Kidney epithelial cell (primary cell): ENCODE results near the gene FSTL3. TPM values are rescaled to one million over a fixed set of nuclear protein-coding genes. Genes with fewer than 3 reads are reported as not detected.
"Not testable (repeated sequence)": the region's sequence is repeated elsewhere in the genome, so short reads cannot be mapped to it uniquely, and the experiment has no call there.

Experiments
- DNase-seq: peaks from one replicate; pipeline ENCODE4 v3.0.0-alpha.2; 2010; ENCODE audit warnings: low read depth
- H3K27me3 ChIP-seq: 2 replicates; pipeline ENCODE4 v1.6.0; 2011; ENCODE audit warnings: low read length; ENCODE audit not compliant: control insufficient read depth, insufficient read depth
- H3K36me3 ChIP-seq: 2 replicates; pipeline ENCODE4 v1.5.1; 2011; ENCODE audit warnings: low read length; ENCODE audit not compliant: control insufficient read depth, insufficient read depth
- H3K4me3 ChIP-seq: 2 replicates; pipeline ENCODE4 v1.5.1; 2011; ENCODE audit warnings: low read depth, mild to moderate bottlenecking, control low read depth, low read length
- total RNA-seq: library from RNA; depleted of rRNA; stranded (reverse); fragments of >200 nt; gene quantifications from 2 replicates; pipeline ENCODE4 v1.2.3, GENCODE V29; 2015
- TF ChIP-seq, protein P1 (sequence below): IDR thresholded peaks from 2 replicates; pipeline ENCODE4 v1.5.1; 2011; ENCODE audit warnings: mild to moderate bottlenecking, moderate library complexity, low read length, control low read depth, inconsistent platforms; ENCODE audit not compliant: insufficient read depth, poor library complexity, severe bottlenecking

FSTL3 gene
- total RNA-seq, 1 donor from 2014 or later = 378 TPM

DNA sequence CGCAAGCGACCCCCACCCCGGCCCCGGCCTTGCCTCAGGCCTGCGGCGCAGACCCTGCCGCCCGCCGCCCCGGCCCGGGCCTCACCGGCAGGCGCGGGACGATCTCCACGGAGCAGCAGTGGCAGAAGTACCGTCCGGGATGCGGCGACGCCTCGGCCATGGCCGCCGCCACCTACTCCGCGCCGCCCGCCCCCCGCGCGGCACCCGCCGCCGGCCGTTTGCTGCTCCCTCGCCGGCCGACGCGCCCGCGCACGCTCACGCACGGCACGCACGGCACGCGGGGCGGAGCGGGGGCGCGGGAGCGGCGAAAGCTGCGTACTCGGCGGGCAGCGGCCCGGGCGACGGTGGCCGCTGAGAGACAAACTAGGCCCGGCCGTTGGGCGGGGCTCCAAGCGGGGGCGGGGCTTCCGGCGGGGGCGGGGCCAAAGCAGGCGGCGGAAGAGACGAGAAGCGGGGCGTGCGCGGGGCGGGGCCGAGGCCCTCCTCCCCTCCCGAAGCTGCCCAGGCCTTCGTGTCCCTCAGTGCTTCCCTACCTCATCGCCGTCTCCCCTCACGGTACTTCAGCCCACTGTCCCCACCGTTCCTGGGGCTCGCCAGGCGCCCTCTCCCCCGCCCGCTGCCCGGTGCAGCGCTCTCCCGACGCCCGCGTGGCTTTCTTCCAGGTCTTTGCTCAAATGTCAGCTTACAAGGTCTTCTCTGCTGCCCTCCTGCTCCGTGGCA is 13.1 kb upstream of the FSTL3 start, which contains the start of gene RNF126:
TSS of gene RNF126 (minus strand) at position 253 of the 720 bp plus-strand sequence. CDS start at position 160, 93 bp downstream.
- TF ChIP-seq, protein P1, sequence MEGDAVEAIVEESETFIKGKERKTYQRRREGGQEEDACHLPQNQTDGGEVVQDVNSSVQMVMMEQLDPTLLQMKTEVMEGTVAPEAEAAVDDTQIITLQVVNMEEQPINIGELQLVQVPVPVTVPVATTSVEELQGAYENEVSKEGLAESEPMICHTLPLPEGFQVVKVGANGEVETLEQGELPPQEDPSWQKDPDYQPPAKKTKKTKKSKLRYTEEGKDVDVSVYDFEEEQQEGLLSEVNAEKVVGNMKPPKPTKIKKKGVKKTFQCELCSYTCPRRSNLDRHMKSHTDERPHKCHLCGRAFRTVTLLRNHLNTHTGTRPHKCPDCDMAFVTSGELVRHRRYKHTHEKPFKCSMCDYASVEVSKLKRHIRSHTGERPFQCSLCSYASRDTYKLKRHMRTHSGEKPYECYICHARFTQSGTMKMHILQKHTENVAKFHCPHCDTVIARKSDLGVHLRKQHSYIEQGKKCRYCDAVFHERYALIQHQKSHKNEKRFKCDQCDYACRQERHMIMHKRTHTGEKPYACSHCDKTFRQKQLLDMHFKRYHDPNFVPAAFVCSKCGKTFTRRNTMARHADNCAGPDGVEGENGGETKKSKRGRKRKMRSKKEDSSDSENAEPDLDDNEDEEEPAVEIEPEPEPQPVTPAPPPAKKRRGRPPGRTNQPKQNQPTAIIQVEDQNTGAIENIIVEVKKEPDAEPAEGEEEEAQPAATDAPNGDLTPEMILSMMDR = no peak
- Histone ChIP-seq H3K27me3 (no peaks in the 10 kb centered on the region), H3K4me3 (peak within 1 kb of the TSS; percentile 95), H3K36me3 (no peaks in the 10 kb centered on the region)
- DNase-seq = no peak

DNA sequence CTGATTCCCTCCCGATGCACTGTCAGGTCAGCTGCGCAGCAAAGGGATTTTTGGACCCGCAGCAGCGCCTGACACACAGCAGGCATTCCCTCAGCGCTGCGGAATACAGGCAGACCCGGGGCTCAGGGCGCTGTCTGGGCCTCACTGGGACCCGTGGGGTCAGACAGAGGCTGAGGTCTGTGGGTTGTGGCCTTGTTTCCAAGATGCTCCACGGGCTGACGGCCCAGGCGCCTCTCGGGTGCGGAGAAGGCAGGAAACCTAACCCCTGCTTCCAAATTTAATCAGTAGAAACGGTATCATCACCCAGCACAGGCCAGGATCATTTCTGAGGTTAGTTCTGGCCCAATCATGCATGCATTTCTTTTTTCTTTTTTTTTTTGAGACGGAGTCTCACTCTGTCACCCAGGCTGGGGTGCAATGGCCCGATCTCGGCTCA is 12.5 kb upstream of the FSTL3 start:
- TF ChIP-seq, protein P1 = no peak
- DNase-seq = no peak
- H3K4me3 ChIP-seq = peak overlapping the region; percentile 47
- no peaks in the 10 kb centered on the region for H3K27me3 ChIP-seq
- no peaks in the 10 kb centered on the region for H3K36me3 ChIP-seq

DNA sequence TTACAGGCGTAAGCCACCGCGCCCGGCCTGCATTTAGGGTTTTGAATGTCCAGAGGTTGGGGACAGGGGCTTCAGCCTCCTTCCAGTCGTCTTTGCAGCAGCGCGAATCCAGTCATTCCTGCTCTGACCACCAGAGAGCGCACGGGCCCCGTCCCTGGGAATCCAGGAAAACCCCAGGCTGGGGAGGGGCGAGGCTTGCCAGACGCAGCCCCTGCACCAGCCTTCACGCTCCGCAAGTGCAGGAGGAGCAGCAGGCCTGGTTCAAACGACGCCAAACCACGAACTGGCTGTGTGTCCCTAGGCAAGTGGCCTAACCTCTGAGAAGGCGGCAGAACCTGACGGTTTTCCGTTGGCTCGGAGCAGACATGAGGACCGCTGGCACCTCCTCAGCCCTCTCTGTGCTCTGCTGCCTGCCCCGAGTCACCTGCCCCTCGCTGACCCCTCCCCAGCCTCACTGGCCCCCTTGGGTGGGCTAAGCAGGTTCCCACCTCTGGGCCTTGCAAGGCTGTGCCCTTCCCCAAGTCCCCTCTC is 11.2 kb upstream of the FSTL3 start:
- DNase-seq = no peak
- no peaks in the 10 kb centered on the region for H3K27me3 ChIP-seq
- TF ChIP-seq, protein P1 = peak; percentile 96
- H3K4me3 ChIP-seq = no peak overlapping the region
- no peaks in the 10 kb centered on the region for H3K36me3 ChIP-seq

DNA sequence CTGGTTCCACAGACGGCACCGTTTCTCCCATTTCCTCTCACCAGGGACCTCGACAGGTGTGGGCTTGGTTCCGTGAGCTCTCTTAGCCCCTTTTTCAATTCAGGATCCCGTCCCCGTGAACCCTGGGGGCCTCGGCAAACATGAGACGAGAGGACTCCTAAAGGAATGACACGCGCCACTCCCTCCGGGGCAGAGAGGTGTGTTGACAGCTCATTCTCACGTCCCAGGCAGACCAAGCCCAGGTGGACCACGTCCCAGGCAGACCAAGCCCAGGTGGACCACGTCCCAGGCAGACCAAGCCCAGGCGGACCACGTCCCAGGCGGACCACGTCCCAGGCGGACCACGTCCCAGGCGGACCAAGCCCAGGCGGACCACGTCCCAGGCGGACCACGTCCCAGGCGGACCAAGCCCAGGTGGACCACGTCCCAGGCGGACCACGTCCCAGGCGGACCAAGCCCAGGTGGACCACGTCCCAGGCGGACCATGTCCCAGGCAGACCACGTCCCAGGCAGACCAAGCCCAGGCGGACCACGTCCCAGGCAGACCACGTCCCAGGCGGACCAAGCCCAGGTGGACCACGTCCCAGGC is 9.1 kb upstream of the FSTL3 start:
- DNase-seq, H3K27me3 ChIP-seq, H3K4me3 ChIP-seq: not testable (repeated sequence)

DNA sequence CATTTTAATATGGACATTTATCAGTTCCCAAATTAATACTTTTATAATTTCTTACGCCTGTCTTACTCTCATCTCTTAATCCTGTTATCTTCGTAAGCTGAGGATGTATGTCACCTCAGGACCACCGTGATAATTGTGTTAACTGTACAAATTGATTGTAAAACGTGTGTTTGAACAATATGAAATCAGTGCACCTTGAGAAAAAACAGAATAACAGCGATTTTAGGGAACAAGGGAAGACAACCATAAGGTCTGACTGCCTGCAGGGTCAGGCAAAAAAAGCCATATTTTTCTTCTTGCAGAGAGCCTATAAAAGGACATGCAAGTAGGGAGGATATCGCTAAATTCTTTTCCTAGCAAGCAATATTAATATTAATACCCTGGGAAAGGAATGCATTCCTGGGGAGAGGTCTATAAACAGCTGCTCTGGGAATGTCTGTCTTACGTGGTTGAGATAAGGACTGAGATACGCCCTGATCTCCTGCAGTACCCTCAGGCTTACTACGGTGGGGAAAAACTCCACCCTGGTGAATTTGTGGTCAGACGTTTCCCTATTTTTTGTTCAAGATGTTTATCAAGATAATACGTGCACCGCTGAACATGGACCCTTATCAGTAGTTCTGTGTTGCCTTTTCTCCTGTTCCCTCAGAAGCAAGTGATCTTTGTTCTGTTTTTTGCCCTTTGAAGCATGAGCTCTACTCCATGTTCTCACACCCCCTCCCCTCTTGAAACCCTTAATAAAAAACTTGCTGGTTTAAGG is 7.3 kb upstream of the FSTL3 start:
- not testable (repeated sequence) for H3K27me3 ChIP-seq, H3K36me3 ChIP-seq, DNase-seq, H3K4me3 ChIP-seq

More for the DNA sequence above, 9.1 kb upstream of the FSTL3 start:
- H3K36me3 ChIP-seq = not testable (repeated sequence)

DNA sequence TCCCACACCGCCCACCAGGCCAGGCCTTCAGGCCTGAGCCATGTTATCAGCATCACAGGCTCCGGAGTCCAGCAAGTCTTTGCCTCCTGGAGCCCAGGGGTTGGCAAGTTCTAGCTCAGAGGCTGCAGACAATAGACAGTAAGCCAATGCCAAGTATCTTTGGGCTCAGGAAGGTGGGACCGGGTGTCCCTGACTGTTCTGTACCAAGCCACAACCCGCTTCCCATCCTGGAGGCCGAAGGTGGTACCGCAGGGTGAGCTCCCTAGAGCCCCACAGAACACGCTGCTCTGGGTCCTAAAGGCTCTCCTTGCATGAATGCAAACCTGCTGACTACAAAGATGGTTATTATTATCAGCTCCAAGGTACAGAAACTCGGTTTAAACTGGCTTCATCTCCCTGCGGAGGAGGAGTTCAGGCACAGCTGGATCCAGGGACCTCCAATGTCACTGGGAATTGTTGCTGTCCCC is 5.5 kb upstream of the FSTL3 start:
- TF ChIP-seq, protein P1 = no peak
- no peak for DNase-seq
- Histone ChIP-seq H3K4me3 (no peak overlapping the region), H3K27me3 (no peaks in the 10 kb centered on the region), H3K36me3 (no peaks in the 10 kb centered on the region)
